ENCODE results near the gene FBLN7.

The FBLN7 gene

GRCh38 chr2:112160283-112161250 is 22.4 kb downstream of the FBLN7 start:
- DNase-seq: no peak

GRCh38 chr2:112161431-112162145 is 23.4 kb downstream of the FBLN7 start:
- DNase-seq: no peak

GRCh38 chr2:112162341-112162740 is 24.2 kb downstream of the FBLN7 start:
- no peak for DNase-seq

- DNase-seq: no peak
Measured at GRCh38 chr2:112162956-112163355, 24.8 kb downstream of the FBLN7 start.

- DNase-seq: no peak
Measured at GRCh38 chr2:112163541-112163981, 25.4 kb downstream of the FBLN7 start.

GRCh38 chr2:112164876-112165275 is 26.7 kb downstream of the FBLN7 start:
- DNase-seq: no peak

- no peak for DNase-seq
Measured at GRCh38 chr2:112165296-112165695, 27.1 kb downstream of the FBLN7 start.

GRCh38 chr2:112166806-112167499 is 28.8 kb downstream of the FBLN7 start:
- peak; percentile 54 for DNase-seq

- no peak for DNase-seq
Measured at GRCh38 chr2:112168422-112169124, 30.4 kb downstream of the FBLN7 start.

- DNase-seq: no peak
Measured at GRCh38 chr2:112170495-112170894, 32.3 kb downstream of the FBLN7 start.

- DNase-seq: peak; percentile 17
Measured at GRCh38 chr2:112173646-112174319, 35.6 kb downstream of the FBLN7 start.

- no peak for DNase-seq
Measured at GRCh38 chr2:112174383-112174782, 36.2 kb downstream of the FBLN7 start.

- DNase-seq: no peak
Measured at GRCh38 chr2:112175333-112175732, 37.1 kb downstream of the FBLN7 start.

- DNase-seq: no peak
Measured at GRCh38 chr2:112175958-112176573, 37.9 kb downstream of the FBLN7 start.

- peak; percentile 74 for DNase-seq
Measured at GRCh38 chr2:112181571-112182290, 43.5 kb downstream of the FBLN7 start.

GRCh38 chr2:112182581-112183034 is 44.4 kb downstream of the FBLN7 start:
- peak; percentile 71 for DNase-seq

- DNase-seq: peak; percentile 46
Measured at GRCh38 chr2:112183327-112184025, 45.3 kb downstream of the FBLN7 start.

- DNase-seq: no peak
Measured at GRCh38 chr2:112184121-112184520, 45.9 kb downstream of the FBLN7 start.

GRCh38 chr2:112185131-112185530 is 46.9 kb downstream of the FBLN7 start:
- DNase-seq: no peak

All from stimulated activated CD4-positive, alpha-beta T cell treated with anti-CD3 and anti-CD28 coated beads, Interleukin-15, amount 100 ng/mL, for 24 hours (primary cell).